ENCODE measurements around the gene RPS6KC1.

GRCh38 chr1:213017447-213018273, 33.4 kb upstream of the RPS6KC1 start:
- TF ChIP-seq POLR2AphosphoS5 (IDR thresholded peaks at IDR 0.05; ENCODE audit: low read depth, low read length) (no peak), POLR2A (IDR thresholded peaks at IDR 0.05; ENCODE audit: low read depth, low read length) (no peak), TAF1 (IDR thresholded peaks at IDR 0.05; ENCODE audit: low read depth, low read length) (no peak), PAX5 (IDR thresholded peaks at IDR 0.05; ENCODE audit: insufficient read depth, low read length, severe bottlenecking) (no peak)

Data from GM12891 (cell line).